Activated effector memory CD4-positive, alpha-beta T cell treated with anti-CD3 and anti-CD28 coated beads, Interleukin-2, amount 50 U/mL, for 16 hours (primary cell): ENCODE data around the gene HABP2.

Experiments
- DNase-seq: peaks from one replicate; pipeline ENCODE4 v3.0.0-alpha.2; 2020

The HABP2 gene

GRCh38 chr10:113527211-113527906 is 25.5 kb upstream of the HABP2 start:
- DNase-seq, result no peak

DNA sequence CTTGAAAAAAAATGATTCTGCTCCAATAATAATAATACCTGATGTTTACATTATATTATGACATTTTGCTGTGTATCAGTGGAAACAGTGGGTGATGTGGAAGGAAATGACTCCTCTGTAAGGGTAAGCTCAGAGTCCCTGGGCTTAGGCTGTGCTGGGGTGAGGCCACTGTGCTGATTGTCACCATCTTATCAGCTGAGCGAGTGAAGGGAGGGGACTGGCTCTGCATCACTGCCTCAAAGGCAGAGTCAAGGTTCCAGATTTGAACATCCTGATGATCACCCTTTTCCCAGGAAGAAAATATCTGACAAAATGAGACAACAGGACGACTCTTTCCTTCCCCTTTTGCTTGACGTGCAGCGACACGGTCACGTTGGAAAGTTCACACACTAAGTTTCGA is 24.0 kb upstream of the HABP2 start:
- no peak for DNase-seq

DNA sequence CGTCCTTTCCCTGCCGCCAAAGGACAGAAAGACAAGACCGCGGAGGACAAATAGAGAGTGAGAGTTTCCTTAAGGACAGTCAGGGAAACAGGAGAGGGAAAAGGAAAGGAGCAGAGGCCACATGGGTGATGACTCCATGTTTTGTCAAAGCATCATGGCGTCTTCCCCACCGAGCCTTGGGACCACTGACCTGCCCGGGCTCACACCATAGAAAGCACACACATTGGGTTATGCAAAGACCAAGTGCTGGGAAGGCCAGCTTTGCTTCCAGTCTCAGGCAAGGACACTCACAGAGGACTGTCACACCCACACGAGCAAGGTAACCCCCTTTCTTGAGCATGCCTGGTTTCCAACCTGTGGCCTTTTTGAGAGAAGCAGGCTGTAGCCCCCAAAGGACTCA is 23.3 kb upstream of the HABP2 start:
- no peak for DNase-seq

- no peak for DNase-seq
Measured at GRCh38 chr10:113530476-113530875, 22.4 kb upstream of the HABP2 start.

DNA sequence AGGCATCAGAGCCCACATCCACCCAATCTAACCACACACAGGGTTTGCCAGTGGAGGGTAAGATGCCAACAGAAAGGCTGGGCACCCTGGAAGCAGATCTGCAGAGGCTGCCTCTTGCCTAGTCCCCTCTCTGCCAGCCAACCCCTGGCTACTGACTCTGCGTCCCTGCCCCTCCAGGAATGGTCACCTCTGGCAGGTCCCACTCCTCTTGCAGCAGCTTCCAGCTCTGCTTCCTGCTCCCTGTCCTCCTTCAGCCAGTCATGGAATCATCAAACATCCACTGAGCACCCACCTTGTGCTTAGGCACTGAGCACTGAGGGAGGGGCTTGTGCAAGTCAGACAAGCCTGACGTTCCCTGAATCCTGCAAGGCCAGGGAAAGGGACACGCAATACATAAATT is 20.1 kb upstream of the HABP2 start:
- no peak for DNase-seq

- DNase-seq, result no peak
Measured at GRCh38 chr10:113533801-113534200, 19.1 kb upstream of the HABP2 start.

- DNase-seq, result no peak
Measured at GRCh38 chr10:113534423-113534822, 18.4 kb upstream of the HABP2 start.

DNA sequence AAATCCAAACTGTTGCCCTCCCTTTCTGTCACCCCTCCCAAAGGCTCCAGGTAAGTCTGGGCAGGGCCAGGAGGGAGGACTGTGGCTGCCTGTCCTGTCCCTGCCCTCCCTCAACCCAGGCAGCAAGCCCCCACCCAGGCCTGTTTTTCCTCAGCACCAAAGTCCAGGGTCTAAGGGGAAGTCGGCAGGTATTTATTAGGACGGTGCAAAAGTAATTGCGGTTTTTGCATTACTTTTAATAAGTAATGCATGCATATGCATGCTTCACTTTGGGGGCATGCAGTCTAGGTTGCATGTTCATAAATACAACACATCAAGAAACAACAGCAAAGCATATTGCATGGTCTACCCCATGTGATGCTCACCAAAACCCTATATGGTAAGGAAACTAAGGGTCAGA is 15.2 kb upstream of the HABP2 start:
- DNase-seq, result no peak

GRCh38 chr10:113538151-113538550 is 14.7 kb upstream of the HABP2 start:
- DNase-seq, result no peak

DNA sequence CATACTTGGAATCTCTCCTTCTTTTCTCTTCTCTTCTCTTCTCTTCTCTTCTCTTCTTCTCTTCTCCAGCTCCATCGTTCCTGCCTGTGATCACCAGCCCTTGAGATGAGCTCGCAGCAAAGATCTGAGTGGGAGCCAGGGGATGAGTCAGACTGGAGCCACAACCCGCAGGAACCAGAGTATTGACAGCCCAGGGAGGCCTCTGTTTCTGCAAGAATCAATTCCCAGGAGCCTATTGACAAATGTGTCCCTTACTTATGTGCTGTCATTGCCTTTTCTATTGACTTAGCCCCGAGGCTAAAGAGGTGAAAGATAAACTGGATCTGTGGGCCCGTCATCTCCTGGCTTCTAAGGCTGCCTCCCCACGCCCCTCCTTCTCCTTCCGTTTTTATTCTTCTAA is 13.1 kb upstream of the HABP2 start:
- no peak for DNase-seq

DNA sequence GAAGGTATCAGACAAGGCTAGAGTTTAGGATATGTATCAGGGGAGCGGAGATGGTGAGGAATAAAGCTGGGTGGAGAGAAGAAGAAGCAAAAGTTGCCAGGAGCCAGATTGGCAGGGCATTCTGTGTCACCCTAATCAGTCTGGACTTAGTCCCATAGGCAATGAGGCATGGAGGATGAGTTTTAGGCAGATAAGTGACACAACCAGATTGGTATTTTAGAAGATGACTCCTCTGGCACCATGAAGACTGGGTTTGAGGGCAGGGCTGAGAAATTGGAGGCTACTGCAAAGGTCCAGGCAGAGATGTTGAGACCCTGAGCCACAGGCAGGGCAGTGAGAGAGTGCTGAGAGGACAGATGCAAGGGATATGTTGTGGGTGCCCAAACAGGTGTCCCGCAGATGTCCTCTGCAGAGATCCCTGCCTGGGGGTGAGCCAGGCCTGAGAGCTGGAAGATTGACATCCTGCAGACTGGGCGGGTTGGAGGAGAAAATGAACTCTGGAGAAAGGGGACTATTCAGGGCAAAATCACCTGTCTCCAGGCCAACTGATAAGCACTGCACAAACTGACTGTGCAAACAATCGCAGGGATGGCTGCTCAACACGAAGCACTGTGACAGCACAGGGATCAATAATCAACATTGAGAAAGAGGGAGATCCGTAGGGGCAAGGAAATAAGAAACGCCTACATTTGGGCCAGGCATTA is 11.9 kb upstream of the HABP2 start:
- no peak for DNase-seq

DNA sequence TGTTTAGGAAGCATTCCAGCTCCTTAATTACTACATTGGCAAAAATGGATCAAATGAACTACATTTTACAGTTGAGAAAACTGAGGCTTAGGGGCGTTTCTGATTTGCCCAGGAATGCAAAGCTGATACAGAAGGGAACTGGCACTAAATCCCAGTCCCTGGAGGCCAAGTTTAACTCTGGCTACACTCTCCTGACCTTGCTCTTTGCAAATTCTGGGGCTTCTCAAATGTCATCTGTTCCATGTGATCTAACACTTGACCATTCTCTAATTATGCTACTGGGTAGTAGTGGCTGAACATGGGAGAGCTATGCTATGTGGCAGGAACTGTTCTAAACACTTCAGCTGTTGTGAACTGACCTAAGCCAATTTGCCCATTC is 11.3 kb upstream of the HABP2 start:
- no peak for DNase-seq

- DNase-seq, result no peak
Measured at GRCh38 chr10:113543107-113543955, 9.5 kb upstream of the HABP2 start.

- DNase-seq, result no peak
Measured at GRCh38 chr10:113544392-113544791, 8.5 kb upstream of the HABP2 start.

DNA sequence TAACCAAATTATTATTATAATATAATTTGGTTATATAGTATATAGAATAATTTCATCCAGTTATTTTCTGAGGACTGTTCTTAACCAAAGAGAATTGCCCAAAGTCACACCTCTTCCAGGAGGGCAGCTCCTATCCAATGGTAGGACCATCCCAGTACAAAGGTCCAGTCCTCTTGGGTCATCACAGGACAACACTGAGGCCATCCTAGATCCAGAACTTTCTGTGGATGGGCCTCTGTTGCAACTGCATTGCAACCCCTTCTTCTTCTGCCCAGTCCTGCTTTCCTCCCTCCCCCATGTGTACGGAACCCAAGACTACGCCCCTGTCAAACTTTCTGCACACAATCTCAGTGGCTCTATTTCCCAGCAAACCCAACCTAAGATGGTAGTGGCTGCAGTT is 5.4 kb upstream of the HABP2 start:
- DNase-seq, result no peak

DNA sequence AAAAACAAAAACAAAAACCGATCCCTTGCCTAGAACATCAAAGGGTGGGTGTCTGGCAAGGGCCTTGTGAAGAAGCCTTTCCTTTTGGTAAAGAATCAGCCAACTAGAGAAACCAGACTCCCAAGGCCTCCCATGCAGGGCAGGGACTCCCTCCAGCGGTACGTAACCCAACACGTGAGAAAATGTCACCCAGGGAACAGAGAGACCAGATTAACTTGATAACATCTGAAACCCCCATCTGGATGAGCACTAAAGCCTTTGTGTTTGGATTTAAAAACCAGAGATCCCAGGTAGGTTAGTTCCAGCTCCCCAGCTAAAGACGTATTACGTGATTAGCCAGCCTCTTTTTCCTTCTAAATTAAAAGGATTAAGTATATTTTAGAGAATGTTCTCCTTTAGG is 3.0 kb upstream of the HABP2 start:
- no peak for DNase-seq

DNA sequence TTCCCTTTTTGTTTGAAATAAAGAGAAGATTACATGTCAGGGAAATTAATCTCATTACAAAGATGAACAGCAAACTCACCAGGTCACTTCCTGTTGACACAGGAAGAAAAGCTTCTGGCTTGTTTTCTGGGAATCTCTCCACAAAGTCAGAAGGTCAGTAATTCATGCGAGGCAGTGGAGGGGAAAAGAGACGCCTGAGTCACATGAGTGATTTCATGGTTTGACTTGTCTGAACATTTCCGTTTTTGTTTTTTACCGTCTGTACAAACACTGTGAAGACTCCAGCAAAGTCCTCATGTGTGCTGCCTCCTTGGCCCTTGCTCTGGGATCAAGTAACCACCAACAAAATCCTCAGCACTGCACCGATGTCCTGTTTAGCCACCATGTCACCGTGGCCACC is 2.5 kb upstream of the HABP2 start:
- no peak for DNase-seq

DNA sequence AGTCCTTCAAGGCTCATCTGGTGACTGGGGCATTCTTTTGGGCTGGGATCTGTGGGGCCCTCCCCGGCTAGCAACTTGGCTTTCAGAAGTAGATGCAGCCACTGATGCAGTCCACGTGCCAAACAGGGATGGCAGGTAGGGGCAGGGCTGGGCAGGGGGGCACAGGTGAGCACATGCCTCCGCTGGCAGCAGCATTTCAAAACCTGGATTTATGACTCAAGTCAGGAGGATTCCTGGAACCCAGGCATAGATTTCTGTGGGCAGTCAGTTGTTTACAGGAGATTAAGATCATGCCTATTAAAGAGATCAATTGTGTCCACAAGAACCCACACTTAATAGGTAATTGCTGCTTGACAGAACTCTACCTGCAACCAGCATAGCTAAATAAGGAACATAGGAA is 839 bp upstream of the HABP2 start:
- DNase-seq, result no peak

DNA sequence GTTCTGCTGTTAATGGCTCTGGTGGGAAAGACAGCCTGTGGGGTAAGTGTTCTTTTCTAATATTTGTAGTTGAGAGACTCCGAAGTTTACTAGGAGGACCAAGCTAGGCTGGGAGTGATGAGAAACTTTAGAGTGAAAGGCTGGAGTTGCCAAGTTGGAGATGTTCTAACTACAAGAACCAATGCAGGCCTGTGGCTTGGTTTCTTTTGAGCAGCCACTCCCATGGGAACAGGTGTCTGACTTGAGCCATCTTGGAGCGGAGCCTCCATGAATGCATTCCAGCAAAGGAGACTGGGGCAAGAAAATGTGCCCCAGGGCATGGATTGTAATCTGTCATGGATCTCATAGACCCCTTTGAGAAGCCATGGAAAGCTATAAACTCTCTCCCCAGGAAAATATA is 296 bp downstream of the HABP2 start:
- DNase-seq, result no peak

DNA sequence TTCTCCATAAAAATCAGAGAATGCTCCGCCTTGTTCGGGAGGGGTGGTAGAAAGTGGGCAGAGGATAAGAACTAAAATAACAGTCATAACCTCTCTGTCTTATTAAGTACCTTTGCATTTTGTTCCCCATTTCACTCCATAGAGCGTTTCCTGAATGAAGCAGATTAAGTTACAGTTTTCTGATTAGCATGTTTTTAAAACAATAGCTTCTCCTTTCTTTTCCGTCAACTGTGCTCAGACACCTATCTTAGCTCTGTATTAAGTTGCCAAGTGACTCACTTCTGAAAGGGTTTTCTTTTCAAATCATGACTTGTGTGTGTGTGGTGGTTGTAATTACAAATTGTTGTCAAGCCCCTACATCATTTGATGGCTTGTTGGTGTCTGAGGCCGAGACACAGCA is 1.4 kb downstream of the HABP2 start:
- DNase-seq, result no peak

DNA sequence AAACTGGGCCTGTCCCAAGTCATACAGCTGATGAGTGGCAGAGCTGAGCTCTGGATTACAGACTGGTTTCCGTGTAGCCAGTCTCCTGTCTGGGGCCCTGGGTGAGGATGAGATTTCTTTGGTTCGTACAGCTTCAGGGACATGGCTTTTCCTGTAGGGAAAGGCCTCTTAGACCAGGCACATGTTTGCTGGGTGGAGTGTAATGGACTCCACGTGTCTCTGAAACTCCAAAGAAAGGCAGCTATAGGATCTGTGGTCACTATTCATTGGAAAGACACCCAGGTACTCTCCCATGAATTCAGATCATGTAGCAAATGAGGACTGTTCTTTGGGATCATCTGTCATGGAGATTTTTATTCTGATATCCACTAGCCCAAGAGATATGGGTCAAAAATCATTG is 2.4 kb downstream of the HABP2 start:
- DNase-seq, result no peak

DNA sequence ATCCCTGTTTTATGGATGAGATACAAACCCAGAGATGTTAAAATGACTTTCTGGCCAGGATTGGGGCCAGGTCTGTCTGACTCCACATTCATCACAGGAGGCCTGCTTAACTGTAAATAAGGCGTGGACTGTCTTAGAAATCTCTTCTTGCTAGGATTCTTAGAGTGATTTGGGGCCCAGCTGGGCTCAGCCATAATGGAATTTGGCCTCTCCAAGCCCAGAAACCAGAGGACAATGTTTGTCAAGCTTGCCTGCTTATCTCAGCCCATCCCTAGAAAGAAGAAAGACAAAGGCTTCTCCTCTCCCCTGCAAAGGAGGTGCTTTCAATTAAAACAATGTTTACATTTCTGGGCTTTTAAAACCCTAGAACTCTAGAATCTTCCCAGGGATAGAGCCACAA is 2.9 kb downstream of the HABP2 start:
- no peak for DNase-seq

GRCh38 chr10:113557424-113557862 is 4.6 kb downstream of the HABP2 start:
- no peak for DNase-seq

GRCh38 chr10:113557903-113558321 is 5.1 kb downstream of the HABP2 start:
- DNase-seq, result no peak
